Hepatocyte (in vitro differentiated cells): ENCODE results near the gene OR1E1.
"Not testable (repeated sequence)": the region's sequence is repeated elsewhere in the genome, so short reads cannot be mapped to it uniquely, and the experiment has no call there.

Experiments used
- EZH2 ChIP-seq: fragments of 200-600 bp; sonication (generic); IDR thresholded peaks from 2 replicates; pipeline ENCODE4 v1.6.1; 2016; ENCODE audit warnings: antibody characterized with exemption, mild to moderate bottlenecking, borderline replicate concordance
- EZH2phosphoT487 ChIP-seq: fragments of 200-600 bp; sonication (generic); IDR thresholded peaks from one replicate; pipeline ENCODE4 v1.6.1; 2018; ENCODE audit warnings: antibody characterized with exemption, mild to moderate bottlenecking, low read depth, moderate library complexity; ENCODE audit not compliant: unreplicated experiment, severe bottlenecking
- TF ChIP-seq, protein P1 (sequence below): fragments of 200-600 bp; sonication (generic); IDR thresholded peaks from 2 replicates; pipeline ENCODE4 v1.5.1; 2016; ENCODE audit warnings: antibody characterized with exemption, mild to moderate bottlenecking; ENCODE audit not compliant: poor library complexity

DNA sequence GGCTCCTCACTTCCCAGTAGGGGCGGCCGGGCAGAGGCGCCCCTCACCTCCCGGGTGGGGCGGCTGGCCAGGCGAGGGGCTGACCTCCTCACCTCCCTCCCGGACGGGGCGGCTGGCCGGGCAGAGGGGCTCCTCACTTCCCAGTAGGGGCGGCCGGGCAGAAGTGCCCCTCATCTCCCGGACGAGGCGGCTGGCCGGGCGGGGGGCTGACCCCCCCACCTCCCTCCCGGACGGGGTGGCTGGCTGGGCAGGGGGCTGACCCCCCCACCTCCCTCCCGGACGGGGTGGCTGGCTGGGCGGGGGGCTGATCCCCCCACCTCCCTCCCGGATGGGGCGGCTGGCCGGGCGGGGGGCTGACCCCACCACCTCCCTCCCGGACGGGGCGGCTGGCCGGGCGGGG, 27.0 kb downstream of the OR1E1 start:
- TF ChIP-seq, protein P1, sequence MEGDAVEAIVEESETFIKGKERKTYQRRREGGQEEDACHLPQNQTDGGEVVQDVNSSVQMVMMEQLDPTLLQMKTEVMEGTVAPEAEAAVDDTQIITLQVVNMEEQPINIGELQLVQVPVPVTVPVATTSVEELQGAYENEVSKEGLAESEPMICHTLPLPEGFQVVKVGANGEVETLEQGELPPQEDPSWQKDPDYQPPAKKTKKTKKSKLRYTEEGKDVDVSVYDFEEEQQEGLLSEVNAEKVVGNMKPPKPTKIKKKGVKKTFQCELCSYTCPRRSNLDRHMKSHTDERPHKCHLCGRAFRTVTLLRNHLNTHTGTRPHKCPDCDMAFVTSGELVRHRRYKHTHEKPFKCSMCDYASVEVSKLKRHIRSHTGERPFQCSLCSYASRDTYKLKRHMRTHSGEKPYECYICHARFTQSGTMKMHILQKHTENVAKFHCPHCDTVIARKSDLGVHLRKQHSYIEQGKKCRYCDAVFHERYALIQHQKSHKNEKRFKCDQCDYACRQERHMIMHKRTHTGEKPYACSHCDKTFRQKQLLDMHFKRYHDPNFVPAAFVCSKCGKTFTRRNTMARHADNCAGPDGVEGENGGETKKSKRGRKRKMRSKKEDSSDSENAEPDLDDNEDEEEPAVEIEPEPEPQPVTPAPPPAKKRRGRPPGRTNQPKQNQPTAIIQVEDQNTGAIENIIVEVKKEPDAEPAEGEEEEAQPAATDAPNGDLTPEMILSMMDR, result not testable (repeated sequence)
- not testable (repeated sequence) for TF ChIP-seq EZH2phosphoT487, EZH2
